Left ventricle myocardium inferior (tissue), 1 donor: ENCODE measurements around the gene FBXO45. TPM values are rescaled to one million over a fixed set of nuclear protein-coding genes. Genes with fewer than 3 reads are reported as not detected.
"Not testable (repeated sequence)": the region's sequence is repeated elsewhere in the genome, so short reads cannot be mapped to it uniquely, and the experiment has no call there.

Source experiments
- DNase-seq: peaks from one replicate; pipeline ENCODE4 v3.0.0-alpha.2; 2020
- H3K27ac ChIP-seq: fragments of 200-600 bp; replicated peaks from 2 replicates; pipeline ENCODE4 v1.8.0; 2021
- H3K27me3 ChIP-seq: fragments of 200-600 bp; 2 replicates; pipeline ENCODE4 v1.8.0; 2021; ENCODE audit warnings: low read depth
- H3K36me3 ChIP-seq: fragments of 200-600 bp; 2 replicates; pipeline ENCODE4 v1.8.0; 2021
- H3K4me1 ChIP-seq: fragments of 200-600 bp; 2 replicates; pipeline ENCODE4 v1.8.0; 2021
- H3K4me3 ChIP-seq: fragments of 200-600 bp; 2 replicates; pipeline ENCODE4 v1.8.0; 2021; ENCODE audit warnings: mild to moderate bottlenecking, moderate library complexity
- H3K9me3 ChIP-seq: fragments of 200-600 bp; replicated peaks from 2 replicates; pipeline ENCODE4 v1.8.0; 2021
- intact Hi-C: fragments of 100-400 bp; cut with micrococcal nuclease; formaldehyde crosslinking; loops from one replicate; pipeline ENCODE4 v1.11.0; 2022
- total RNA-seq: library from RNA; stranded (reverse); fragmentation: NEBNext Ultra II Directional; extraction: Animal tissue kit (Norgen Biotek cat#: 25700); gene quantifications from one replicate; pipeline ENCODE4 v1.2.1, GENCODE V29; 2021
- TF ChIP-seq, protein P1 (sequence below): fragments of 200-600 bp; IDR thresholded peaks from 2 replicates; pipeline ENCODE4 v1.8.0; 2021; ENCODE audit warnings: antibody characterized with exemption, mild to moderate bottlenecking, borderline replicate concordance
- donor health status: DM: no; HTN: yes; CAD: no; lungs with severe emphysema.

FBXO45 gene
- total RNA-seq, 1 donor from 2014 or later: 7.3 TPM

DNA sequence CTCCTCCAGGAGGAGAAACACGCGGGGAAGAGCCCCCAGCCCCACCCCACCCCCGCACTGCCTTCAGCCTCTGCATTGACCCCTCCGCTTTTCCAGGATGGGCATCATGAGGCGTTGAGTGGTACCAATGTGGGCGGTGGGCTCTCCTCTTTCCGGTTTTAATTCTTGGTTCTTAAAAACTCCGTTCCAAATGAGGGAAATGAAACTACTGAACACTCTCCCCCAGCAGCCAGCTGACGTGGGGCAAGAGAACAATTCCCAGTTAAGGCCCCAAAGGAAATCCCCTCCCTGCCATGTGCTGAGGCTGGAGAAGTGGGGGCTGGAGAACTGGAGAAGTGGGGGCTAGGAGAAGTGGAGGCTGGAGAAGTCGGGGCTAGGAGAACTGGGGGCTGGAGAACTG is 65.8 kb downstream of the FBXO45 start:
- no peaks in the 10 kb centered on the region for H3K36me3 ChIP-seq
- H3K27ac ChIP-seq: peak overlapping the region; percentile 91
- intact Hi-C loops: no loop called here
- no peak overlapping the region for H3K4me3 ChIP-seq
- H3K27me3 ChIP-seq: no peaks in the 10 kb centered on the region
- H3K9me3 ChIP-seq: no peaks in the 10 kb centered on the region
- DNase-seq: no peak
- H3K4me1 ChIP-seq: peaks cover 29% of the 10 kb centered on the region
- TF ChIP-seq, protein P1, sequence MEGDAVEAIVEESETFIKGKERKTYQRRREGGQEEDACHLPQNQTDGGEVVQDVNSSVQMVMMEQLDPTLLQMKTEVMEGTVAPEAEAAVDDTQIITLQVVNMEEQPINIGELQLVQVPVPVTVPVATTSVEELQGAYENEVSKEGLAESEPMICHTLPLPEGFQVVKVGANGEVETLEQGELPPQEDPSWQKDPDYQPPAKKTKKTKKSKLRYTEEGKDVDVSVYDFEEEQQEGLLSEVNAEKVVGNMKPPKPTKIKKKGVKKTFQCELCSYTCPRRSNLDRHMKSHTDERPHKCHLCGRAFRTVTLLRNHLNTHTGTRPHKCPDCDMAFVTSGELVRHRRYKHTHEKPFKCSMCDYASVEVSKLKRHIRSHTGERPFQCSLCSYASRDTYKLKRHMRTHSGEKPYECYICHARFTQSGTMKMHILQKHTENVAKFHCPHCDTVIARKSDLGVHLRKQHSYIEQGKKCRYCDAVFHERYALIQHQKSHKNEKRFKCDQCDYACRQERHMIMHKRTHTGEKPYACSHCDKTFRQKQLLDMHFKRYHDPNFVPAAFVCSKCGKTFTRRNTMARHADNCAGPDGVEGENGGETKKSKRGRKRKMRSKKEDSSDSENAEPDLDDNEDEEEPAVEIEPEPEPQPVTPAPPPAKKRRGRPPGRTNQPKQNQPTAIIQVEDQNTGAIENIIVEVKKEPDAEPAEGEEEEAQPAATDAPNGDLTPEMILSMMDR: no peak

DNA sequence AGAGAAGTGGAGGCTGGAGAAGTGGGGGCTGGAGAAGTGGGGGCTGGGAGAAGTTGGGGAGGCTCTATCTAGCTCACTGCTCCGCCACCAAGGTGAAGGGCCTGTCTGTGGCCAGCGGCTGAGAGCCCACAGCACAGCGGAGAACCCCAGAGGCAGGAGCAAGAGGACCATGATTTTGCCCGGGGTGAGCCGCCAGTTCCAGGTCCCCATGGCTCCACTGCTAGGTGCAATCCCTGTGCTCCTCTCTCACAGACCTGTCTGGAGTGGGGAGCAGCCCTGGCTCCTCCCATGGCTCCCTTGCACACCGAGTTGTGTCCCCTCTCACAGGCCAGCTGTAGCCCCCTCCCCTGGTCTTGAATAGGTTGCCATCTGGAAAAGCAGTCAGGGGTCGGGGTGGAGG is 66.4 kb downstream of the FBXO45 start:
- TF ChIP-seq, protein P1: no peak
- Histone ChIP-seq H3K36me3 (no peaks in the 10 kb centered on the region), H3K9me3 (no peaks in the 10 kb centered on the region), H3K27ac (peak overlapping the region; percentile 18), H3K4me1 (peaks cover 35% of the 10 kb centered on the region), H3K4me3 (no peak overlapping the region), H3K27me3 (peaks cover 6% of the 10 kb centered on the region)
- DNase-seq: no peak
- intact Hi-C loops: no loop called here

DNA sequence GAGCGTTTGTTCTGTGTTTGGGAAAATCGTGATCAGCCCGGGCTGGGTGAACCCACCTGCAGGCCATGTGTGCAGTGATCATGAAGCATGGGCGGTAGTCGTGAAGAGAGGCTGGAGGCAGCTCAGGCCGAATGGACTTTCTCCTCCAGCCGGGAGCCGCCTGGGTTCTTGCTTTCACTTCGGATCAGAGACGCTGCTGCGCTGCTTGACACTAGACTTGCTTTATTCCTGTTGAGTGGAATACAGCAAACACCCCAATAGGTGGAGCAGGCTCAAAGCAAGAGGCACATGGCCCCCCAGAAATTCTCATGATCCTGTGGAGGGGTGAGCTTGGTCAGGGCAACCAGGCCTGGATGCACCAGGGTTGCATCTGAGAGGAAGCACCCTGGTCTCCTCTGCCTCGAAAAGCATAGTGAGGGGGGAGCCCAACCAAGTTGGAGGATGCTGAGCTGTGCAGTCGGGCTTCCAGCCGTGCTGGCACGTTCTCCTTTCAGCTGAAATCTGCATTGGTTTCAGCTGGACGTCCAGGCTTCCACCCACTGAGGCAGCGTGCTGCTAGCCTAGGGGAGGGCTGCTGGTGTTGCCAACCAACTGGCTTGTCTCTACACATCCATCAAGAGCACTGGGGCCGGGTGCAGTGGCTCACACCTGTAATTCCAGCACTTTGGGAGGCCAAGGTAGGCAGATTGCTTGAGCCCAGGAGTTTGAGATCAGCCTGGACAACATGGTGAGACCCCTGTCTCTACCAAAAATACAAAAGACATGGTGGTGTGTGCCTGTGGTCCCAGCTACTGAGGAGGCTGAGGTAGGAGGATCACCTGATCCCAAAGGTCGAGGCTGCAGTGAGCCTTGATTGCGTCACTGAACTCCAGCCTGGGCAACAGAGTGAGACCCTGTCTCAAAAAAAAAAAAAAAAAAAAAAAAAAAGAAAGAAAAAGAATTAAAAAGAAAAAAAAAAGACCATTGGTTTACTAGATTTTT is 68.2 kb downstream of the FBXO45 start:
- Histone ChIP-seq H3K4me1 (peaks cover 45% of the 10 kb centered on the region), H3K27ac (no peak overlapping the region), H3K36me3 (no peaks in the 10 kb centered on the region), H3K4me3 (no peak overlapping the region), H3K9me3 (no peaks in the 10 kb centered on the region), H3K27me3 (peaks cover 17% of the 10 kb centered on the region)
- DNase-seq: no peak
- intact Hi-C loops: no loop called here
- TF ChIP-seq, protein P1: no peak

DNA sequence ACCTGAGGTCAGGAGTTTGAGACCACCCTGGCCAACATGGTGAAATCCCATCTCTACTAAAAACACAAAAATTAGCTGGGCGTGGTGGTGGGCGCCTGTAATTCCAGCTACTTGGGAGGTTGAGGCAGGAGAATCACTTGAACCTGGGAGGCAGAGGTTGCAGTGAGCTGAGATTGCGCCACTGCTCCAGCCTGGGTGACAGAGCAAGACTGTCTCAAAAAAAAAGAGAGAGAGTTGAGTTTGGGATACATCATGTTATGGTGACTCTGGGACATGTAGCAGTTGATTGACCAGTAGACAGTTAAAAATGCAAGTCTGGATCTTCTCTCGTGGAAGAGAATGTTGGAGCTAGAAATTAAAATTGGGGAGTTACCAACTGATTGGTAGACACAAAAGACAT is 69.5 kb downstream of the FBXO45 start:
- H3K4me3 ChIP-seq, intact Hi-C loops, DNase-seq, H3K9me3 ChIP-seq, H3K36me3 ChIP-seq: not testable (repeated sequence)
- Histone ChIP-seq H3K27ac (peak overlapping the region; percentile 88), H3K4me1 (peaks cover 38% of the 10 kb centered on the region), H3K27me3 (peaks cover 17% of the 10 kb centered on the region)

Other genes with a start within 250 kb of the FBXO45 start
- not detected for gene TM4SF19, start 230.3 kb upstream of the FBXO45 start, total RNA-seq
- 31.2 TPM for gene UBXN7, start 136.2 kb upstream of the FBXO45 start, total RNA-seq
- 18.9 TPM for gene RNF168, start 64.9 kb upstream of the FBXO45 start, total RNA-seq
- gene SMCO1, start 53.3 kb upstream of the FBXO45 start, total RNA-seq: 73.0 TPM
- 10.0 TPM for gene WDR53, start 106 bp upstream of the FBXO45 start, total RNA-seq
- gene NRROS, start 71.0 kb downstream of the FBXO45 start, total RNA-seq: 2.4 TPM
- 1.5 TPM for gene CEP19, start 143.6 kb downstream of the FBXO45 start, total RNA-seq
- gene PIGX, start 143.7 kb downstream of the FBXO45 start, total RNA-seq: 15.6 TPM
- gene PAK2, start 171.2 kb downstream of the FBXO45 start, total RNA-seq: 45.7 TPM